PC-9 (cell line): ENCODE results near the gene OCA2.

ENCODE experiments used
- CTCF ChIP-seq: fragments of 200-600 bp; sonication (generic); conservative IDR thresholded peaks from 2 replicates; pipeline ENCODE4 v1.6.1; 2017; ENCODE audit warnings: mixed run types, antibody characterized with exemption, mild to moderate bottlenecking, moderate library complexity
- EZH2 ChIP-seq: fragments of 200-600 bp; sonication (generic); IDR thresholded peaks from 2 replicates; pipeline ENCODE4 v1.8.0; 2017; ENCODE audit warnings: antibody characterized with exemption, low read depth

GRCh38 chr15:27833974-27834373, 265.1 kb downstream of the OCA2 start:
- TF ChIP-seq CTCF (no peak), EZH2 (no peak)
